HG03103 (cell line): ENCODE results near the gene C1QTNF8.

ENCODE experiments used
- ATAC-seq: cut with Tn5 transposase; IDR thresholded peaks from one replicate; pipeline ENCODE4 v1.9.1; 2021; ENCODE audit warnings: low read depth; ENCODE audit not compliant: unreplicated experiment

The C1QTNF8 gene

DNA sequence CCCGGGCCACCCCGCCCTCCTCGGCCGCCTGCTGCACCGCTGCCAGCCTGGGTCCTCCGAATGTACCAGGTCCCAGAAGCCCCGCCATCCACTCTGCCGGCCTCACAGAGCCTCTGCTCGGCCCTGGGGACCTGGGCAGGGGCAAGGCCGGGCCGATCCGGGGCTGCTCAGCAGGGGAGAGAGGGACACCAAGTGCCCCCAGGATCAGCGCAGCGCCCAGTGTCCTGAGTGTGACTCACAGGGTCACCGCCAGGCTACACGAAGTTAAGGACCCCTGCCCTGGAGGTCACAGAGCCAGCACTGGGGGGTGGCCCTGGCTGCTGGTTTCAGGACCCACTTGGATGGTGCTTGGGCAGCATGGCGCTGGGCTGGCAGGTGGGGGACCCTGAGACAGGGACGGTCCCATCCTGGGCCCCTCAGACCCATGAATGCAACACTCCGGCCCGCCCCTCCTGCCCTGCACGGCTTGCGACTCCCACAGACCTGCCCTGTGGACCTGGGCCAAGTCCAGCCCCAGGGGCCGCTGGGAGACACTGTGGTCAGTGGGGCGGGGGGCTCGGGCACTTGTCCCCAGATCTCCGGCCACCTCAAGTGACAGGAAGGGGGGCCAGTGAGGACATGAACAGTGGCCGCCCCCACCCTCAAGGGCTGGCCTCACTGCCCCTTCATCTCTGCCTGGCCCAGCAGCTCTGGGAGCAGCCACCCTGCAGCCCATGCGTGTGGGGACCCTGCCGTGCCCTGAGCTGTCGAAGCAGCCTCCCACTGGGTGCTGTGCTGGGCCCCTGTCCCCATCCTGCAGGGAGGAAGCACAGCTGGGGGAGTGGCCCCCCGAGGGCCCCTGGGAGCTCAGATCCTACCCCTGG, 46.7 kb downstream of the C1QTNF8 start:
- no peak for ATAC-seq

DNA sequence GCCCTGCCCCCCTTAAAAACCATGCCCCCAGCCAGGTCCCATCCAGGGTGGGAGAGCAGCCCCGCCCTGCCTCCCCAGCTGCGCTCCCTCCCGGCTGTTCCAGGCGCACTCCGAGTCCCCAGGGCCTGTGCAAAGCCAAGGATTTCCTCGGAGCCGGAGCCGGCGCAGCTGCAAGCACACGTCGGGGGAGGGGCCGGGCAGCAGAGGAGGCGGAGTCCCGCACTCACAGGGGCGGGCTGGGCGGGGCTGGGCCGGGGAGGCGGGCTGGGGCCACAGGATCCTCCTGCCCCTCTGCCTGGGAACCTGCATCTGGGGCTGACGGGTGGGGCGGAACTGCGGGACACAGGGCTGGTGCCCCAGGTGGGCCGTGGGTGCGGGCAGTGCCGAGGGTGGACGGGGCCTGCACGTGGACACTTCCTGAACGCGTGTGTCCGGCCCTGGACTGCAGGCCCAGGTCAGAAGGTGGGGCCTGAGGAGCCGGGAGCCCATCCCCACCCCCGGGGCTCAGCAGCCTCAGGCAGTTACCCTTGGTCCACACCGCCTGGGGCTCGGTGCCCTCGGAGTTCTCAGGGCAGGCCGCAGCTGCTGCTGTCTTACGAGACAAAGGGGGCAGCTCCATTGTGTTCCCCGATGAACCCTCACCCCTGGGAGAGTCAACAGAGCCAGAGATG, 47.5 kb downstream of the C1QTNF8 start:
- ATAC-seq, result no peak

DNA sequence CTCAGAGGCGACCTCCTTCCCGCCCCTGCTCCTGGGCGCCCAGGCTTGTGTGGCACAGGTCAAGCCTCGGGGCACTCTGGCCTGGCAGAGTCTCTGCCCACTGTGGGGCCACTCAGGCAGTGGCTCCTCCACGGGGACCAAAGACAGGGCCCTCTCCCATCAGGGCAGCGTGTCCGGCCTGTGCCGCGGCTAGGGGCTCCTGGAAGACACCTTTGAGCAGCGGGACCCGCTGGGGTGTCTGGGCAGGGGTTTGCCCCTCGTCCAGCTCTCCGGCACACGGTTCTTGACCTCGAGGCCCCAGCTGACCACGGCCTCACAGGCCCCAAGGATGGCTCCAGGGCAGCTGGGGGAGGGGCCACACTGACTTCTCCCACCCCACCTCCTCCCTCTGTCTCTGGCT, 48.2 kb downstream of the C1QTNF8 start:
- no peak for ATAC-seq

DNA sequence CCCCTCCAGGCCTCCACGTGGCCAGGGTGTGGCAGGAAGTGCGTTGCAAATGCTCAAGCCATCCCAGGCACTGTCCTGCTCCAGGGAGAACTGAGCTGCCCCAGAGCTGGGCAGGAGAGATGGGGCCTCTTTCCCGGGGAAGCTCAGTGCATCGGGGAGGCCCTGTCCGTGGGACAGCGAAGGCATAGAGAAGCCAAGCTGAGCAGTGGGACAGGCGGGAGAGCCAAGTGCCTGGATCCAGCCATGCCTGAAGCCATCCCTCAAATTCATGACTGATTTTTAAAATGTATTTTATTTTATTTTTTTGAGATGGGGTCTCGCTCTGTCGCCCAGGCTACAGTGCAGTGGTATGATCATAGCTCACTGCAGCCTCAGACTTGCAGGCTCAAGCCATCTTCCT, 48.9 kb downstream of the C1QTNF8 start:
- ATAC-seq, result no peak

DNA sequence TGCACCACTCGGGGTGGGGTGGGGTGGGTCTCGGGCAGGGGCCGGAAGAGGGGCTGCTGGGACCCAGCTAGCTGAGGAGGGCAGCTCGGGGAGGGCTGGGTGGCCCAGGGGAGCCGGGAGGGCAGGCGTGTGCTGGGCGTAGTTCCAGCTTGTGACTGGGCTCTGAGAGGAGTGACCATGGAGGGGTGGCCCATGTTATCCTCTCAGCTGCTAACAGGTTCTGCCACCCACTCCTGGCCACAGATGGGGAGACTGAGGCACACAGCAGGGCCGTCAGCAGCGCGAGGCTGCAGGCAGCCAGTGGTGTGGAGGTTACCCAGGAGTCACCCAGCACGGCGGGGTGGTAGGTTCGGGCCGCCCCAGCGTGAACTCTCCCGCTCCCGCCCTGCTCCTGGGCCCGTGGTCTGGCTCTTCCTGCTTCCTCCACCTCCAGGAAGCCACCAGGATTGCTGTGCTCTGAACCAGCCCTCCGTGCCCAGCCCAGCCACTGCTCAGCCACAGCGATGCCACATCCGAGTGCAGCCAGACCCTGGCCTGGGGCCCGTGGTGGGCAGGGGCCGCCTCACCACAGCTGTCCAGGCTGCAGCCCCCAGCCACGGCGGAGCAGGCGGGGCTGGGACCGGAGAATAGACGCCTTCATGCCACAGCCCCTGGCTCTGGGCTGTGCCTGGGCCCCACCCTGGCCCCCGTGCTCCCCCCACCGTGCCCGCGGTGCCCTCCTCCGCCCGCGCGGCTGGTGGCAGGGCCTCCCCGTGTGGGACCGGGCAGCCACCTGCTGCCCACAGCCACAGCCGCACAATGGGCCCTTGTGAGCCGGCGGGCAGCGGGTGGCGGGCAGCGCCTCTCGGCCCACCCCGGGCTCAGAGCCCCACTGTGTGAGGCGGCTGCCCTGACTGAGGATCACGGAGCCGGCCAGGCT, 49.8 kb downstream of the C1QTNF8 start:
- no peak for ATAC-seq

DNA sequence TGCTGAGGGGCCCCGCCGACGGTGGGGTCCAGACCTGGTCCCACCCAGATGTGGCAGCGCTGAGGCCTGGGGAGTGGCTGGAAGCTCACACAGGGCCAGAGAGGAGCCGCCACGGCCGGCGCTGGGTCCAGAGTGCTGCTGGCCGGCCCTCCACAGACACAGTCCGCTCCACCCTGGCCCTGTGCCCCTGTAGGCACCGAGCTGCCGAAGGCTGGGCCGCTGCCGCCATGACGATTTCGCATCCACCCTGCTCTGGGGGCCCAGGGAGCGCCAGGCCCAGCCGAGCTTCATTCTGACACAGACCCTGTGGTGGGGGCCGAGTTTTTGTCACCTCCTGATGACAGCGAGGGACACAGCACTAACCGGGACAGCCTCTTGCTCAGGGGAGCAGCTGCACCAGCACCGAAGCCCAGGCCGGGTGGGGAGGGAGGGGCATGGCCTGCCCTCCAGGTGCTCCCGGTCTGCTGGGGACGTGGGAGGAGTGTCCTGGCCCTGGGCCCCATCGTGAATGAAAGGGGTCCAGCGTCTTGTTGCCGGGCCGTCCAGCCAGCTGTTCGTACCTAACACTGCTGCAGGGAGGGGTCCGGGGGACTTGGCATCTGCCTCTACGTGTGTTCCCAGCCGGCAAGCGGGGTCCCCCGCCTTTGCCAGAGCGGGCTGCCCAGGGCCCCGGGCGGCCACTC, 50.6 kb downstream of the C1QTNF8 start:
- no peak for ATAC-seq

DNA sequence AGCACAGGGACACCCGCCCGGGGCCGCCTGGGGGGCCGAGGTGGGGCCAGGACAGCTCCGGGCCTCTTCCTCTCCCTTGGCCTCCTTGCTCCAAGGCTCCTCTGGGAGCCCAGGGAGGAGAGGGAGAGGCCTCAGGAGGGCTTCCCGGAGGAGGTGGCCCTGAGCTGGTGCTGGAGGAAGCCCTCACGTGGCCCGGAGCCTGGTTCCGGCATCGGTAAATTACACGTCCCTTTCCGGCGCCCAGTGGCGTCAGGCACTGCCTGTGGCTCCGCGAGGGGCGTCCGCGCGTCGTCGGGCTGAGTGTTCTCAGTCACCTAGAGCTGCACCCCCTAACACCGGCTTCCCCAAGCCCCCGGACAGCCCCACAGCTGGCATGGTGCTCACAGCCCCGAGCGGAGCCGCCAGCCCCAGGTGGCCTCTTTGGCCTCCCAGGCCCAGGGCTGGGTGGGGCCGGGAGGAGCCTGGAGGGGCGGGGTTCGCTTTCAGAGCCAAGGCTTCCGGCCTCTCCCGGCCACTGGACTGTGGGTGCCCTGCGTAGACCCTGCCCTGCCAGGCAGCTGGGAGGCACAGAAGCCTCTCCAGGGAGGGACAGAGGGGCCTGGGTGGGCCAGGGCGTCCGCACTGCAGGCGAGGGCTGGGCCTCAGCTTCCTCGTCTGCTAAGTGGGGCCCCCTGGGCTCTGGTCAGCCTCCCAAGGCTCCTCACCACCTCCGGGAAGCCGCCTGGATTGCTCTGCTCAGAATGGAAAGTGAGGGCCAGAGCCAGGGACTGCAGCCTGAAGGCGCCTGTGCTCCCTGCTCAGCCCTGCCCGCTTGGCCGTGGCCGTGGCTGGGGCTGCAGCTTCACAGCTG, 51.4 kb downstream of the C1QTNF8 start:
- ATAC-seq, result no peak

DNA sequence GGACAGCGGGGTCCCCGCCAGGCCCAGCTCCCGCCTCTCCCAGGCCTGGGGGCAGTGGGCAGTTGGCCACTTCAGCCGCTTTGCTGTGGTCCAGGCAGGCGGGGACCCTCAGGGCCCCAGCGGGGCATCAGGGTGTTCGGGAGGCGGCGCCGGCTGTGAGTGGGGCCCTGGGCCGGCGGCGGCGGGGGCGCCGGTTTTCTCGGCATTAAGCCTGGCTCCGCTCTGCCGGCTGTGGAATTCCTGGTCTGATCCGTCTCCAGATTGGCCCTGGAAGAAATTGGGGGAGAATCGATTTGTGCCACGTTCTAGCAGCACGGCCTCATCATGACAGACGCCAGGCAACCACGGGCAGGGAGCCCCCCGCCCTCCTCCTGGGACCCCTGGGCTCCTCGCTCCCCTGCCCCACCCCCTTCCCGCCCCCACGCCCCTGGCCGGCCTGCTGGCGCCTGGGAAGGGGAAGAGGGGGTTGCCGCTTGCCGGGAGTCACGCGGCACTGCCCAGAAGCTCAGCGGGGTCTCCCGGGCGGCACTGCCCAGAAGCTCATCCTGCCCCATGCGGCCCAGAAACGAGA, 52.1 kb downstream of the C1QTNF8 start:
- no peak for ATAC-seq

DNA sequence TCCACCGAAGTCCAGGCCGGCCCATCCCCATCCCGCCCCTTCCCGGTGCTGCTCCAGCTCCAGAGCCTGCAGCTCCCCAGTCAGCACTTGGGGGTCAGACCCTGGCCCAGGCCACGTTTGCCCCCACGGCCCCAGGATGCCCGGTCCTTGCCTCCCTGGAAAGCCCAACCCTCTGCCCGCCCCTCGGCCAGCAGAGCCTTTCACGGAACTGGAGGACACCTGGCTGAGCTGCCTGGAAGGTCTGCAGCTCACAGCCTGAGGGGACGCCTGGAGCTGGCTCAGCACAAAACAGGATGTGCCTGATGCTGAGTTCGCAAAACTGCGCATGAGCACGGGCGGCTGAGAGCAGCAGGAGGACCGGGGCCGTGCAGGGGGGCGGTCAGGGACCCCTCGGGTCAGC, 53.2 kb downstream of the C1QTNF8 start:
- ATAC-seq, result no peak

DNA sequence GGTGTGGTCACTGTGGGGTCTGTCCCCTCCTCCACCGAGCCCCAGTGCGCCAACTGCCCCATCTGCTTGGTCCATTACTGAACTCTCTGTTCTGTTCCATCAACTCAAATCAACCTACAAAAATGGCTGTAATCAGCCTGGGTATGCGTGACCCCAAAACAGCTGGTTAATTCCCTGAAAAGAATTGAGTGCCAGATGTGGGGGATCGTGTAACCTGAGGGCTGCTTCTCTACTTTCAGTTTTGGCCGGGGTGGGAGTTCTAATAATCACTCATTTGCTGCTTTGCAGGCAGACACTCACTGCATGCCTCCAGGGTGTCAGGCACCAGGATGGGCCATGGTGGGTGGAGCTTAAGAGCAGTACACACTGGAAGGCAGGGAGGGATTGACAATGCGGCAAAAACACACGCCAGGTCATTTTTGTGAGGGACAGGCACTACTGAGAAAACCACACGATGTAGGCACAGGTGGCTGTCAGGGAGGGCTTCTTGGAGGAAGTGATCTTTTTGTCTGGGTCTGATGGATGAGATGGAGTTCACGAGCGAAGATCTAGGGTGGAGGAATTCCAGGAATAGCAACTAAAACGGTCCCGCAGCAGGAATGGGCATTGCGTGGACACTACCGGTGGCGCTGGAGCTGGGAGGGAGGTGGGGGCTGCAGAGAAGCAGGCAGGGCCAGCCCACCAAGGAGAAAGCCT, 53.8 kb downstream of the C1QTNF8 start:
- no peak for ATAC-seq

DNA sequence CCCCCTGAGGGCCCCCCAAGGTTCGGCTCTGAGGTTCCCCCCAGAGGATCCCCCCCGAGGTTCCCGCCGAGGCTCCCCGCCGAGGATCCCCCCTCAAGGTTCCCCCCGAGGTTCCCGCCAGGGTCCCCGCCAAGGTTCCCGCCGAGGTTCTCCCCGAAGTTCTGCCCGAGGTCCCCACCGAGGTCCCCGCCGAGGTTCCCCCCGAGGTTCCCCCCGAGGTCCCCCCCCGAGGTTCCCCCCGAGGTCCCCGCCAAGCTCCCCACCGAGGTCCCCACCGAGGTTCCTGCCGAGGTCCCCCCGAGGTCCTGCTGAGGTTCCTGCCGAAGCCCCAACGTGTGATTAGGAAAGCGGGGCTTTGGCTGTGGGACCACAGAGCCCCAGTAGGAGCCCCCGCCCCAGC, 55.7 kb downstream of the C1QTNF8 start:
- no peak for ATAC-seq

DNA sequence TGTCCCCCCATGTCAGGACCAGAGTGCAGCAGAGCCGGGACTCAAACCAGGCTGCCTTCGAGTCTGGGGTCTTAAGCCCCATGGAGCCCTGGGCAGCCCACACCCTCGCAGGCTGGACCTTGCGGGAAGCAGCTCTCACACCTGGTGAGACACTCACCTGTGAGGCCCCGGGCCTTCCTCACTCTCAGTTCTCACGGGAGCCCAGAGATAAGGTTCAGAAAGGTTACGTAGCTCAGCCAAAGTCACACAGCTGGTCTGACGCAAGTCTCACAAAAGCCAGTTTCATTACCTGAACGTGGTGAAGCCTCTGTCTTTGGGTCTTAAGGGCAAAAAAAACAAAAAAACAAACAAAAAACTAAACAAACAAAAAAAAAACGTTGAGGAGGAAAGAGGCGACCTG, 56.3 kb downstream of the C1QTNF8 start:
- ATAC-seq, result no peak

DNA sequence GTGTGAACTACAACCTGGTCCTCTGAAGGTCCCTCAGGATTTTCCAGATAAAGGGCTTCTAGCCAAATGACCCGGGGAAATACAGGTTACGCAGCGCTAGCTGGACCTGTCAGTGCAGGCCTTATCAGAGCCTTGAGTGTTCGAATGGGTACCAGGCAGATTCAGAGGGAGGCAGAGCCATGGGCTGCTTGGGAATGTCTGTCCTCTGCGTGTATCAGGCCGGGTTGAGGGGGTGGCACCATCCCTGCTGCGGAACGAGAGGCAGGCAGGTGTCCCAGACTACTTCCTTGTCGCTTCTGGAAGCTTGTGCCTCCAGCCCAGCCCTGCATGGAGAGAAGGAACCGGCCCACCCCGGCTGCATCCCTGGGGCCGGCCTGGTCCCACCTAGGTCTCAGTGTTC, 57.1 kb downstream of the C1QTNF8 start:
- ATAC-seq, result no peak
